ENCODE data around the gene RTP3. TPM values are rescaled to one million over a fixed set of nuclear protein-coding genes. Genes with fewer than 3 reads are reported as not detected.

The RTP3 gene
- total RNA-seq, 1 experiment from 2014 or later, result not detected

DNA sequence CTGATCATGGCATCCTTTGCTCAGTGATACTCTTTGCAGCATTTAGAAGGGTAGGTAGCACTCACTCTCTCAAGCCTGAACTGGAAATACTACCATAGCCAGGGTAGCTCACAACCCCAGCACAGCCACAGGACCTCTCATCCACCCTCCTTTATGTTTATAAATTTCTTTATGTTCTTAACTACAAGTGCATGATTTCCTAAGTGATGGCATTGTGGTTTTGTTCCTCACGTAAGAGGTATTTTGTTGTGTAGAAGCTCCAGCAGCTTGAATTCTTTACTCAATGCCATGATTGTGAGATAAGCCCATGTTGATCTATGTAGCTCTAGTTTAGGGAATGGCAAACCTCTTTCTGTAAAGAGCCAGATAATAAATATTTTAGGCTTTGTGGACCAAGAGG is 7.9 kb upstream of the RTP3 start:
- ChIA-PET CTCF (interaction anchor here (2.3 kb wide), 1 partner anchor 68 kb away, joined by 21 read pairs; no protein-coding TSS in a partner anchor), POLR2A (no interaction called here)
- H3K9me3 ChIP-seq (ENCODE audit: control insufficient read depth, insufficient read depth, low read depth, low read length), result no peaks in the 10 kb centered on the region
- in situ Hi-C loops (cut with HindIII; ENCODE audit: low pct_unique_long_range_greater_than_20kb, low sequenced_read_pairs), result no loop called here
- ATAC-seq, result no peak
- H3K36me3 ChIP-seq (ENCODE audit: control insufficient read depth, insufficient read depth, low read length), result no peaks in the 10 kb centered on the region
- no peak for TF ChIP-seq POLR2AphosphoS5 (IDR thresholded peaks at IDR 0.05; ENCODE audit: low read depth, low read length)
- TF ChIP-seq, protein P1, sequence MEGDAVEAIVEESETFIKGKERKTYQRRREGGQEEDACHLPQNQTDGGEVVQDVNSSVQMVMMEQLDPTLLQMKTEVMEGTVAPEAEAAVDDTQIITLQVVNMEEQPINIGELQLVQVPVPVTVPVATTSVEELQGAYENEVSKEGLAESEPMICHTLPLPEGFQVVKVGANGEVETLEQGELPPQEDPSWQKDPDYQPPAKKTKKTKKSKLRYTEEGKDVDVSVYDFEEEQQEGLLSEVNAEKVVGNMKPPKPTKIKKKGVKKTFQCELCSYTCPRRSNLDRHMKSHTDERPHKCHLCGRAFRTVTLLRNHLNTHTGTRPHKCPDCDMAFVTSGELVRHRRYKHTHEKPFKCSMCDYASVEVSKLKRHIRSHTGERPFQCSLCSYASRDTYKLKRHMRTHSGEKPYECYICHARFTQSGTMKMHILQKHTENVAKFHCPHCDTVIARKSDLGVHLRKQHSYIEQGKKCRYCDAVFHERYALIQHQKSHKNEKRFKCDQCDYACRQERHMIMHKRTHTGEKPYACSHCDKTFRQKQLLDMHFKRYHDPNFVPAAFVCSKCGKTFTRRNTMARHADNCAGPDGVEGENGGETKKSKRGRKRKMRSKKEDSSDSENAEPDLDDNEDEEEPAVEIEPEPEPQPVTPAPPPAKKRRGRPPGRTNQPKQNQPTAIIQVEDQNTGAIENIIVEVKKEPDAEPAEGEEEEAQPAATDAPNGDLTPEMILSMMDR (IDR thresholded peaks at IDR 0.05), result no peak
- TF ChIP-seq, protein P2, sequence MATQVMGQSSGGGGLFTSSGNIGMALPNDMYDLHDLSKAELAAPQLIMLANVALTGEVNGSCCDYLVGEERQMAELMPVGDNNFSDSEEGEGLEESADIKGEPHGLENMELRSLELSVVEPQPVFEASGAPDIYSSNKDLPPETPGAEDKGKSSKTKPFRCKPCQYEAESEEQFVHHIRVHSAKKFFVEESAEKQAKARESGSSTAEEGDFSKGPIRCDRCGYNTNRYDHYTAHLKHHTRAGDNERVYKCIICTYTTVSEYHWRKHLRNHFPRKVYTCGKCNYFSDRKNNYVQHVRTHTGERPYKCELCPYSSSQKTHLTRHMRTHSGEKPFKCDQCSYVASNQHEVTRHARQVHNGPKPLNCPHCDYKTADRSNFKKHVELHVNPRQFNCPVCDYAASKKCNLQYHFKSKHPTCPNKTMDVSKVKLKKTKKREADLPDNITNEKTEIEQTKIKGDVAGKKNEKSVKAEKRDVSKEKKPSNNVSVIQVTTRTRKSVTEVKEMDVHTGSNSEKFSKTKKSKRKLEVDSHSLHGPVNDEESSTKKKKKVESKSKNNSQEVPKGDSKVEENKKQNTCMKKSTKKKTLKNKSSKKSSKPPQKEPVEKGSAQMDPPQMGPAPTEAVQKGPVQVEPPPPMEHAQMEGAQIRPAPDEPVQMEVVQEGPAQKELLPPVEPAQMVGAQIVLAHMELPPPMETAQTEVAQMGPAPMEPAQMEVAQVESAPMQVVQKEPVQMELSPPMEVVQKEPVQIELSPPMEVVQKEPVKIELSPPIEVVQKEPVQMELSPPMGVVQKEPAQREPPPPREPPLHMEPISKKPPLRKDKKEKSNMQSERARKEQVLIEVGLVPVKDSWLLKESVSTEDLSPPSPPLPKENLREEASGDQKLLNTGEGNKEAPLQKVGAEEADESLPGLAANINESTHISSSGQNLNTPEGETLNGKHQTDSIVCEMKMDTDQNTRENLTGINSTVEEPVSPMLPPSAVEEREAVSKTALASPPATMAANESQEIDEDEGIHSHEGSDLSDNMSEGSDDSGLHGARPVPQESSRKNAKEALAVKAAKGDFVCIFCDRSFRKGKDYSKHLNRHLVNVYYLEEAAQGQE (IDR thresholded peaks at IDR 0.05; ENCODE audit: insufficient read depth in 1 of 2, low read depth in 2 of 2, low read length in 1 of 2), result no peak
- no peak for TF ChIP-seq SIN3A (IDR thresholded peaks at IDR 0.05; ENCODE audit: borderline replicate concordance, insufficient read depth, low read depth, low read length)
- TF ChIP-seq TCF7L2 (IDR thresholded peaks at IDR 0.05; ENCODE audit: low read depth, low read length), result no peak
- no peak for DNase-seq (ENCODE audit: low read depth, low spot score)
- H3K4me3 ChIP-seq (ENCODE audit: low read depth in 2 of 2, low read length in 2 of 2), result no peak overlapping the region
- BruUV-seq (replicated peaks), result no TSS peak
- H3K27me3 ChIP-seq (ENCODE audit: control insufficient read depth, insufficient read depth, low read length), result no peaks in the 10 kb centered on the region
- no peak overlapping the region for H3K27ac ChIP-seq (ENCODE audit: low read length)
- no peaks in the 10 kb centered on the region for H3K4me1 ChIP-seq (ENCODE audit: control insufficient read depth, insufficient read depth, low read length)
- intact Hi-C loops (cut with micrococcal nuclease; ENCODE audit: unreplicated experiment), result loop anchor here (2.0 to 5.0 kb wide), 2 partner anchors 69 to 142 kb away; no protein-coding TSS in a partner anchor

DNA sequence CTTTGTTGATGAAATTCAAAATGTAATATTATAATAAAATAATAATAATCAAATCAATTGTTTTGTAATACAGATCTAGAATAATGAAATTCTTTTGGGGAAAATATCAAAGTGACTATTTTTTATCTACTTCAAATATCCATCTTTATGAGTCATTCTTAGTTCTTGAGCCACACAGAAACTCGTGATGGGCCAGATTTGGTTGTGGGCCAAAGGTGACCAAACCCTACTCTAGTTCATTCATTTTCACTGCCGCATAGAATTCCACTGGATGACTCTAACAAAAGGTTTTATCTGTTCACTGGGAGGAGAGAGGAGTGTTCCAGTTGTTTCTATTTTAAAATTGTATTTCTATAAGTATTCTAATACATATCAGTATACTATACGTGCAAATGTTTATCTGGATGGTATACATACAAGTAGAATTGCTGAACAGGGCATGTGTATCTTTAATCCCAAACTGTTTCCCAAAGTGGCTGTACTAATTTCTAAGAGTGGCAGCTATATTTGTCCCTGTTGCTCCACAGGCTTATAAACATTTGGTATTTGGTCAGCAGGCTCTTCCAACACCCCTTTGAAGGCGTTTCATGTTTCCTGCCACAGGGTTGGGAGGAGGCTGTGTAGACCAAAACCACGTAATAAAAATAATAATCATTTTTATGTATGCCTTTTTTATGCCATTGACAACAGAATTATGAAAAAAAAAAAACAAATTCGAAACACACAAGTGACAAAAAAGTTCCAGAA is 7.3 kb upstream of the RTP3 start:
- Histone ChIP-seq H3K4me3 (ENCODE audit: low read depth in 2 of 2, low read length in 2 of 2) (no peak overlapping the region), H3K27me3 (ENCODE audit: control insufficient read depth, insufficient read depth, low read length) (no peaks in the 10 kb centered on the region), H3K9me3 (ENCODE audit: control insufficient read depth, insufficient read depth, low read depth, low read length) (no peaks in the 10 kb centered on the region), H3K36me3 (ENCODE audit: control insufficient read depth, insufficient read depth, low read length) (no peaks in the 10 kb centered on the region), H3K4me1 (ENCODE audit: control insufficient read depth, insufficient read depth, low read length) (no peaks in the 10 kb centered on the region), H3K27ac (ENCODE audit: low read length) (no peak overlapping the region)
- intact Hi-C loops (cut with micrococcal nuclease; ENCODE audit: unreplicated experiment), result no loop called here
- no peak for TF ChIP-seq TCF7L2 (IDR thresholded peaks at IDR 0.05; ENCODE audit: low read depth, low read length)
- TF ChIP-seq, protein P2 (IDR thresholded peaks at IDR 0.05; ENCODE audit: insufficient read depth in 1 of 2, low read depth in 2 of 2, low read length in 1 of 2), result no peak
- TF ChIP-seq POLR2AphosphoS5 (IDR thresholded peaks at IDR 0.05; ENCODE audit: low read depth, low read length), result no peak
- TF ChIP-seq, protein P1 (IDR thresholded peaks at IDR 0.05), result no peak
- TF ChIP-seq SIN3A (IDR thresholded peaks at IDR 0.05; ENCODE audit: borderline replicate concordance, insufficient read depth, low read depth, low read length), result no peak
- DNase-seq (ENCODE audit: low read depth, low spot score) (no peak), ATAC-seq (no peak)
- POLR2A ChIA-PET, result no interaction called here
- BruUV-seq (replicated peaks), result no TSS peak
- CTCF ChIA-PET, result interaction anchor here (2.3 kb wide), 1 partner anchor 67 kb away, joined by 21 read pairs; no protein-coding TSS in a partner anchor
- in situ Hi-C loops (cut with HindIII; ENCODE audit: low pct_unique_long_range_greater_than_20kb, low sequenced_read_pairs), result no loop called here

Data from Panc1 (cell line).